ENCODE data around the gene IFI27L2.

The IFI27L2 gene

DNA sequence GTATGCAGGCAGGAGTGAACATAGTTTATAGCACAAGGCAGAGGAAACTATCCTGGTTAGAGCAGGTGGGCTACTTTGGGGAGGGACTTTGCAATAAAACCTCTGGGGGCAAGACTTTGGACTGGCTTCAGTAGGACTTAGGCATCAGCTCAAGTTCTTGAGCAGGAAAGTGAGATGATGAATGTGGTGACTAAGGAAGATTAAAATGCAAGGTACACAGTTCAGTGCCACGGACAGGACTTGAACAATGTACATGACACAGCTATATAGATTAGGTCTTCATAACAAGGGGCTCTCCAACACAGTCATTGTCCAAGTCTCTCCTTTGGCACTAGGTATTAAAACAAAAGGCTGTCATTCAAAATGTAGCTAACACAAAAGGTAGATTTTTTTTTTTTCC, 23.3 kb upstream of the IFI27L2 start:
- TF ChIP-seq, protein P1, sequence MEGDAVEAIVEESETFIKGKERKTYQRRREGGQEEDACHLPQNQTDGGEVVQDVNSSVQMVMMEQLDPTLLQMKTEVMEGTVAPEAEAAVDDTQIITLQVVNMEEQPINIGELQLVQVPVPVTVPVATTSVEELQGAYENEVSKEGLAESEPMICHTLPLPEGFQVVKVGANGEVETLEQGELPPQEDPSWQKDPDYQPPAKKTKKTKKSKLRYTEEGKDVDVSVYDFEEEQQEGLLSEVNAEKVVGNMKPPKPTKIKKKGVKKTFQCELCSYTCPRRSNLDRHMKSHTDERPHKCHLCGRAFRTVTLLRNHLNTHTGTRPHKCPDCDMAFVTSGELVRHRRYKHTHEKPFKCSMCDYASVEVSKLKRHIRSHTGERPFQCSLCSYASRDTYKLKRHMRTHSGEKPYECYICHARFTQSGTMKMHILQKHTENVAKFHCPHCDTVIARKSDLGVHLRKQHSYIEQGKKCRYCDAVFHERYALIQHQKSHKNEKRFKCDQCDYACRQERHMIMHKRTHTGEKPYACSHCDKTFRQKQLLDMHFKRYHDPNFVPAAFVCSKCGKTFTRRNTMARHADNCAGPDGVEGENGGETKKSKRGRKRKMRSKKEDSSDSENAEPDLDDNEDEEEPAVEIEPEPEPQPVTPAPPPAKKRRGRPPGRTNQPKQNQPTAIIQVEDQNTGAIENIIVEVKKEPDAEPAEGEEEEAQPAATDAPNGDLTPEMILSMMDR (IDR thresholded peaks at IDR 0.05; ENCODE audit: low read depth, low read length): no peak
- DNase-seq (ENCODE audit: extremely low read depth, low read depth): no peak

DNA sequence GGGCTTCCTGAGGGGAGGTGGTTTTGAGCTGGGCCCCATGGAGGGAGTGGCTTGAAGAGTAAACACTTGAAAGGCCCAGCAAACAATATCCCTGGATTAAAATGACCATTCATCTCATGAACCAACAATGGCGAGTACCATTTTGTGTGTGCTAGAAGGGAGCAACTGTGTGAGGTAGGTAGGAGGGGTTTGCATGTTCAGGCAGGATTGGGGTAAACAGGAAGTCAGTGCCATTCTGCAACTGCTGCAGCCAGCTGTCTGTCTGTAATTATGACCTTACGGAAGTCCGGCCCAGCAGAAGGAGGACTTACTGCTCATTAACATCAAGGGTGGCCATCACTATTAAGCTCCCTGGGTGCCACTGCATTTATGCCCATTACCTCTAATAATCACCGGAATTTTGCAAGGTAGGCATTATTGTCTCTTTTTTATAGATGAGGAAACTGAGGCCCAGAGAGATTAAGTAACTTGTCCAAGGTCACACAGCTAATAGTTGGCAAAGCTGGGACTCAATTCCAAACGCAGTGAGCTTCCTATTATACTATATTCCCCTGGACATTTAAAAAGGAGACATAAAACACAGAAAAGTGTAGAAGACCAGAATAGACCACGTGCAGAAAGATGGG, 16.6 kb upstream of the IFI27L2 start:
- TF ChIP-seq, protein P1 (IDR thresholded peaks at IDR 0.05; ENCODE audit: low read depth, low read length): no peak
- DNase-seq (ENCODE audit: extremely low read depth, low read depth): no peak

DNA sequence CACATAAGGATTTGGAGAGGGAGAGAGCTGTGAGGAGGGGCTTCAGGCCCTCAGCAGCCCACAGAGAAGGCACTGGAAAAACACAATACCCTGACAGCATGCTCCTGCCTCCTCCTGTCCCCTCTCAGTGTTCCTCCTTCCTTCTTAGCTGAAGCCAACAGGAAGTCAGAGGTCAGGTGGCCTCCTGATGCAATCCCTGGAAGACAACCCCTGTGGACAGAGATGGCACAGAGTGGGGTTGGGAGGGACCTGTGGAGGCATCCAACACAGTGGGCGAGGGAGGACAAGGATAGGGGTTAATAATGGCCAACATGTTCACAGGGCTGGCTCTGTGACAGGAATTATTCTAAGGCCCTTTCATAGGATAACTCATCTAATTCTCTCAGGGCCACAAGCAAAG, 15.4 kb upstream of the IFI27L2 start:
- no peak for DNase-seq (ENCODE audit: extremely low read depth, low read depth)
- TF ChIP-seq, protein P1 (IDR thresholded peaks at IDR 0.05; ENCODE audit: low read depth, low read length): no peak

DNA sequence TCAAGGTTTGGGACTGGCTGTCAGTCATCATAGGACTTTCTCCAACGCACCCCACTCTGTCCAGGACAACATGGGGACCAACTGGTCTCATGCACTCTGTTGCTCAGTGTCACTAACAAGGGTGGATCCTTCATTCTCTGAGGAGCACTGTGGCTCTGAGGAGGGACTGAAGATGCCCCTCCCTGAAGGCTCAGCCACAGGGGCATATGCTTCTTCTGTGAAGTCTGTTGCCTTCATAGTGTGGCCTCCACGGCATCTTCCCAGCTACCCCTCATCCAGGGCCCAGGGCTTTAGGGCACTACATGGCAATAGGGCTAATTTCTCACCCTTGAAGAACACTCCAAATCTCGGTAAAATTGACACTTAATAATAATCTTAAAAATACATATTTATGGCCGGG, 14.3 kb upstream of the IFI27L2 start:
- TF ChIP-seq, protein P1 (IDR thresholded peaks at IDR 0.05; ENCODE audit: low read depth, low read length): no peak

DNA sequence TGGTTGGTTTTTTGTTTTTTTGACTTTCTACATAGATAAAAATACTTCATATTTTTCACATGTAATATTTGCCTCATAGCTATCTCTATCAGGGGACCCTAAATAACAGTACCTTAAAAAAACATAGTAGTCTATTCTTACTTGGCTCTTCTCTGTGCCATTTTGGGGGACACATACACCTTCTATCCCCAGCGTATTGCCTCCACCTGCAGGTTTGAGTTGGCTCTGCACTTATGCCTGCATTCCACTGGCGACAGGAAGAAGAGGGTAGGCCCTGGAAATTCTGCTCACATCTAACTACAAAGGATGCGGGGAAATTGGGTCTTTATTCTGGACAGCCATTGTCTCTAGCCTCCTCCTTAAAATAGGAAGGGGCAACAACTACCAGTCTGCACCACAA, 13.8 kb upstream of the IFI27L2 start:
- TF ChIP-seq, protein P1 (IDR thresholded peaks at IDR 0.05; ENCODE audit: low read depth, low read length): peak; percentile 6
- no peak for DNase-seq (ENCODE audit: extremely low read depth, low read depth)

More for the DNA sequence above, 14.3 kb upstream of the IFI27L2 start:
- DNase-seq (ENCODE audit: extremely low read depth, low read depth): no peak

DNA sequence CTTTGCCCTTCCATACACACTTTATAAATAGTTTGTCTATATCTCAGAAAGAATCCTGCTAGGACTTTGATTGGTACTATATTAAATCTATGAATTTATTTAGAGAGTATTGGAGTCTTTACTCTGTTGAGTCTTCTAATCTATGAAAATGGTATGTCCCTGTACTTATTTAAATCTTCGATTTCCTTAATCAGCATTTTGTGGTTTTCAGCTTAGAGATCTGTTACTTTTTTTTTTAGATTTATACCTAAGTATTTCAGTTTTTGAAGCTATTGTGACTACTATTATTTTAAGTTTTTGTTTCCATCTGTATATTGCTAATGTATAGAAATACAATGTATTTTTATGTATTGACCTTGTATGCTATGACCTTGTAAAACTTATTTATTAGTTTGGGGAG, 13.4 kb upstream of the IFI27L2 start:
- no peak for DNase-seq (ENCODE audit: extremely low read depth, low read depth)

DNA sequence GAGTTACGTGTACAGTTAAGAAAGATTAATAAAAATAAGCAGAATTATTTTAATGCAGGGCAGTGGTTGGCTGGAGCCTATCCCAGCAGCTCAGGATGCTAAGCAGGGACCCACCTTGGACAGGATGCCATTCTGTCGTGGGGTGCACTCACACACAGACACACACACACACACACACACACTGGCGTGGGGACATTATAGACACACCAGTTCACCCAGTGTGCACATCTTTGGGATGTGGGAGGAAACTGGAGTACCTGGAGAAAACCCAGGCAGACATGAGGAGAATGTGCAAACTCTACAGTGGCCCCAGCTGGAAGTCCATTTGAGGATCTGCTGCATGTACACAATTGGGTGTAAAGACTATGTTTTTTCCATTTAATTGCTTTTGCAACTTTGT, 12.8 kb upstream of the IFI27L2 start:
- DNase-seq (ENCODE audit: extremely low read depth, low read depth): no peak
- TF ChIP-seq, protein P1 (IDR thresholded peaks at IDR 0.05; ENCODE audit: low read depth, low read length): no peak

More for the DNA sequence above, 13.4 kb upstream of the IFI27L2 start:
- TF ChIP-seq, protein P1 (IDR thresholded peaks at IDR 0.05; ENCODE audit: low read depth, low read length): no peak

Data from AG09319 (cell line).